HG03039 (cell line): ENCODE data around the gene LOC101059915.
"Not testable (repeated sequence)": the region's sequence is repeated elsewhere in the genome, so short reads cannot be mapped to it uniquely, and the experiment has no call there.

ENCODE experiments used
- ATAC-seq: cut with Tn5 transposase; IDR thresholded peaks from one replicate; pipeline ENCODE4 v1.9.1; 2021; ENCODE audit warnings: mild to moderate bottlenecking, moderate library complexity; ENCODE audit not compliant: unreplicated experiment

LOC101059915 gene

GRCh38 chrX:71671043-71671780 lies 3.9 kb downstream of the LOC101059915 start:
- ATAC-seq: no peak

GRCh38 chrX:71671938-71672337 lies 4.6 kb downstream of the LOC101059915 start:
- ATAC-seq: no peak

GRCh38 chrX:71675636-71676035 lies 8.3 kb downstream of the LOC101059915 start:
- not testable (repeated sequence) for ATAC-seq

- ATAC-seq: not testable (repeated sequence)
These were observed 8.9 kb downstream of the LOC101059915 start for GRCh38 chrX:71676068-71676795.

GRCh38 chrX:71677195-71677594 lies 9.8 kb downstream of the LOC101059915 start:
- not testable (repeated sequence) for ATAC-seq

- no peak for ATAC-seq
These were observed 12.3 kb downstream of the LOC101059915 start for GRCh38 chrX:71679575-71680207.

GRCh38 chrX:71696641-71697465 lies 29.5 kb downstream of the LOC101059915 start:
- not testable (repeated sequence) for ATAC-seq

GRCh38 chrX:71697466-71698298 lies 30.3 kb downstream of the LOC101059915 start:
- ATAC-seq: not testable (repeated sequence)

- not testable (repeated sequence) for ATAC-seq
These were observed 31.1 kb downstream of the LOC101059915 start for GRCh38 chrX:71698299-71699022.

GRCh38 chrX:71699023-71699344 lies 31.6 kb downstream of the LOC101059915 start:
- not testable (repeated sequence) for ATAC-seq

GRCh38 chrX:71702853-71703252 lies 35.5 kb downstream of the LOC101059915 start:
- ATAC-seq: not testable (repeated sequence)

- ATAC-seq: not testable (repeated sequence)
These were observed 46.7 kb downstream of the LOC101059915 start for GRCh38 chrX:71714064-71714463.

- not testable (repeated sequence) for ATAC-seq
These were observed 48.2 kb downstream of the LOC101059915 start for GRCh38 chrX:71715551-71715950.

- ATAC-seq: not testable (repeated sequence)
These were observed 49.0 kb downstream of the LOC101059915 start for GRCh38 chrX:71716323-71716722.

GRCh38 chrX:71718185-71718584 lies 50.8 kb downstream of the LOC101059915 start, which contains the start of gene CXorf49:
Gene CXorf49 (minus strand): TSS chrX:71718285. CDS start chrX:71718151, 134 bp downstream.
- ATAC-seq: not testable (repeated sequence)

- ATAC-seq: not testable (repeated sequence)
These were observed 51.8 kb downstream of the LOC101059915 start for GRCh38 chrX:71719195-71719594.

GRCh38 chrX:71720289-71720886 lies 53.0 kb downstream of the LOC101059915 start:
- ATAC-seq: not testable (repeated sequence)
